ENCODE measurements around the gene AEN.

AEN gene

GRCh38 chr15:88620995-88621772 lies at the start of gene AEN:
TSS of gene AEN (plus strand) at chr15:88621340. CDS start at chr15:88626210, 4,870 bp downstream.
- H3K4me3 ChIP-seq (ENCODE audit: low read depth, low read length) = peak within 1 kb of the TSS; percentile 98

GRCh38 chr15:88571852-88572259 lies 49.3 kb upstream of the AEN start:
- H3K4me3 ChIP-seq (ENCODE audit: low read depth, low read length) = no peak overlapping the region

GRCh38 chr15:88574077-88574476 lies 47.1 kb upstream of the AEN start:
- H3K4me3 ChIP-seq (ENCODE audit: low read depth, low read length) = no peak overlapping the region

- no peak overlapping the region for H3K4me3 ChIP-seq (ENCODE audit: low read depth, low read length)
Measured at GRCh38 chr15:88574655-88575054, 46.5 kb upstream of the AEN start.

- H3K4me3 ChIP-seq (ENCODE audit: low read depth, low read length) = no peak overlapping the region
Measured at GRCh38 chr15:88579322-88579721, 41.8 kb upstream of the AEN start.

- no peak overlapping the region for H3K4me3 ChIP-seq (ENCODE audit: low read depth, low read length)
Measured at GRCh38 chr15:88580532-88580931, 40.6 kb upstream of the AEN start.

GRCh38 chr15:88586401-88587162 lies 34.6 kb upstream of the AEN start:
- H3K4me3 ChIP-seq (ENCODE audit: low read depth, low read length) = no peak overlapping the region

GRCh38 chr15:88590759-88591158 lies 30.4 kb upstream of the AEN start:
- H3K4me3 ChIP-seq (ENCODE audit: low read depth, low read length) = no peak overlapping the region

GRCh38 chr15:88591384-88591783 lies 29.8 kb upstream of the AEN start:
- H3K4me3 ChIP-seq (ENCODE audit: low read depth, low read length) = no peak overlapping the region

- peak overlapping the region; percentile 36 for H3K4me3 ChIP-seq (ENCODE audit: low read depth, low read length)
Measured at GRCh38 chr15:88603885-88604284, 17.3 kb upstream of the AEN start.

GRCh38 chr15:88604381-88605188 lies 16.6 kb upstream of the AEN start:
- peak overlapping the region; percentile 36 for H3K4me3 ChIP-seq (ENCODE audit: low read depth, low read length)

GRCh38 chr15:88605189-88606069 lies 15.7 kb upstream of the AEN start:
- peak overlapping the region; percentile 36 for H3K4me3 ChIP-seq (ENCODE audit: low read depth, low read length)

- peak overlapping the region; percentile 36 for H3K4me3 ChIP-seq (ENCODE audit: low read depth, low read length)
Measured at GRCh38 chr15:88606070-88606794, 14.9 kb upstream of the AEN start.

GRCh38 chr15:88607951-88608350 lies 13.2 kb upstream of the AEN start:
- no peak overlapping the region for H3K4me3 ChIP-seq (ENCODE audit: low read depth, low read length)

- H3K4me3 ChIP-seq (ENCODE audit: low read depth, low read length) = no peak overlapping the region
Measured at GRCh38 chr15:88608607-88609181, 12.4 kb upstream of the AEN start.

- H3K4me3 ChIP-seq (ENCODE audit: low read depth, low read length) = no peak overlapping the region
Measured at GRCh38 chr15:88609344-88610090, 11.6 kb upstream of the AEN start.

GRCh38 chr15:88610701-88611231 lies 10.4 kb upstream of the AEN start:
- no peak overlapping the region for H3K4me3 ChIP-seq (ENCODE audit: low read depth, low read length)

GRCh38 chr15:88612186-88612796 lies 8.8 kb upstream of the AEN start:
- no peak overlapping the region for H3K4me3 ChIP-seq (ENCODE audit: low read depth, low read length)

Data from iPS-11a (cell line).